ENCODE data around the gene TRIP4. TPM values are rescaled to one million over a fixed set of nuclear protein-coding genes. Genes with fewer than 3 reads are reported as not detected.

Gene TRIP4
- total RNA-seq, 1 experiment from 2014 or later = 28.5 TPM

- intact Hi-C loops (cut with micrococcal nuclease; ENCODE audit: unreplicated experiment) = no loop called here
Measured at GRCh38 chr15:64503197-64503596, 115.6 kb downstream of the TRIP4 start.

GRCh38 chr15:64503640-64504039 is 116.0 kb downstream of the TRIP4 start:
- H3K4me1 Mint-ChIP-seq (ENCODE audit: low read depth, unreplicated experiment) = peaks cover 14% of the 10 kb centered on the region
- H3K36me3 Mint-ChIP-seq (ENCODE audit: insufficient read depth, unreplicated experiment) = peaks cover 14% of the 10 kb centered on the region
- H3K9me3 Mint-ChIP-seq (ENCODE audit: low read depth, unreplicated experiment) = no peaks in the 10 kb centered on the region
- TF ChIP-seq CTCF (IDR thresholded peaks at IDR 0.05; ENCODE audit: unreplicated experiment) = no peak
- H3K27ac Mint-ChIP-seq (ENCODE audit: unreplicated experiment) = no peak overlapping the region
- BruUV-seq (replicated peaks) = no TSS peak
- no peak for DNase-seq
- CTCF ChIA-PET = no interaction called here
- intact Hi-C loops (cut with micrococcal nuclease; ENCODE audit: unreplicated experiment) = no loop called here
- no peak overlapping the region for H3K4me3 Mint-ChIP-seq (ENCODE audit: low read depth, unreplicated experiment)
- no peaks in the 10 kb centered on the region for H3K27me3 Mint-ChIP-seq (ENCODE audit: unreplicated experiment)

More at GRCh38 chr15:64503197-64503596, 115.6 kb downstream of the TRIP4 start:
- CTCF ChIA-PET = interaction anchor here (0.6 kb wide), 1 partner anchor 207 kb away, joined by 3 read pairs; no protein-coding TSS in a partner anchor
- Mint-ChIP-seq H3K9me3 (ENCODE audit: low read depth, unreplicated experiment) (no peaks in the 10 kb centered on the region), H3K36me3 (ENCODE audit: insufficient read depth, unreplicated experiment) (peaks cover 16% of the 10 kb centered on the region), H3K4me1 (ENCODE audit: low read depth, unreplicated experiment) (peaks cover 14% of the 10 kb centered on the region), H3K4me3 (ENCODE audit: low read depth, unreplicated experiment) (no peak overlapping the region), H3K27ac (ENCODE audit: unreplicated experiment) (no peak overlapping the region), H3K27me3 (ENCODE audit: unreplicated experiment) (no peaks in the 10 kb centered on the region)
- DNase-seq = no peak
- no peak for TF ChIP-seq CTCF (IDR thresholded peaks at IDR 0.05; ENCODE audit: unreplicated experiment)
- no TSS peak for BruUV-seq (replicated peaks)

Other genes starting within 250 kb of the TRIP4 start
- 1.3 and 1.6 TPM in 2 replicates for gene SNX22, start 236.1 kb upstream of the TRIP4 start, total RNA-seq (2022)
- gene PPIB, start 224.8 kb upstream of the TRIP4 start, total RNA-seq (2022) = 682 and 690 TPM in 2 replicates
- 23.9 and 26.7 TPM in 2 replicates for gene CSNK1G1, start 31.7 kb upstream of the TRIP4 start, total RNA-seq (2022)
- 53.0 and 55.8 TPM in 2 replicates for gene PCLAF, start 6.4 kb upstream of the TRIP4 start, total RNA-seq (2022)
- 48.9 and 50.6 TPM in 2 replicates for gene ZNF609, start 72.7 kb downstream of the TRIP4 start, total RNA-seq (2022)